ENCODE results near the gene RAP1GDS1. TPM values are rescaled to one million over a fixed set of nuclear protein-coding genes. Genes with fewer than 3 reads are reported as not detected.

The RAP1GDS1 gene
- total RNA-seq, 1 donor from 2014 or later = 11.1 TPM

DNA sequence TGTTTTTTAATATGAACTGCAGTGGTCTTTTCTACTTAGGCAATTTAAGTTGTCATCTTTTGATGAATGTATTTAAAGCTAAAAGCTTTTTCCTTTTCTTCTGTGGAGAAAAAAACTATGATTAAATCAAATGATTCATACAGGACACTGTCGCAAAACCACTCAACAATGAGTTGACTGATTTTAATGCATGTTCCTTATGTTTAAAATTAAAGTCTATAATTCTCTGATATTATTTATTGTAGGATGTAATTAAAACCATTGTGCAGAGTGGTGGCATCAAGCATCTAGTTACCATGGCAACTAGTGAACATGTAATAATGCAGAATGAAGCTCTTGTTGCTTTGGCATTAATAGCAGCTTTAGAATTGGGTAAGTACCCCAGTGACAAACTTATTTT, 172.5 kb downstream of the RAP1GDS1 start:
- H3K9me3 ChIP-seq (replicated peaks) = peaks cover 8% of the 10 kb centered on the region
- no peaks in the 10 kb centered on the region for H3K4me1 ChIP-seq
- no peaks in the 10 kb centered on the region for H3K27me3 ChIP-seq (ENCODE audit: low read depth)
- DNase-seq = no peak
- no peak overlapping the region for H3K27ac ChIP-seq (replicated peaks)
- H3K4me3 ChIP-seq = no peak overlapping the region
- peaks cover 44% of the 10 kb centered on the region for H3K36me3 ChIP-seq
- intact Hi-C loops (cut with micrococcal nuclease) = no loop called here
- TF ChIP-seq, protein P1, sequence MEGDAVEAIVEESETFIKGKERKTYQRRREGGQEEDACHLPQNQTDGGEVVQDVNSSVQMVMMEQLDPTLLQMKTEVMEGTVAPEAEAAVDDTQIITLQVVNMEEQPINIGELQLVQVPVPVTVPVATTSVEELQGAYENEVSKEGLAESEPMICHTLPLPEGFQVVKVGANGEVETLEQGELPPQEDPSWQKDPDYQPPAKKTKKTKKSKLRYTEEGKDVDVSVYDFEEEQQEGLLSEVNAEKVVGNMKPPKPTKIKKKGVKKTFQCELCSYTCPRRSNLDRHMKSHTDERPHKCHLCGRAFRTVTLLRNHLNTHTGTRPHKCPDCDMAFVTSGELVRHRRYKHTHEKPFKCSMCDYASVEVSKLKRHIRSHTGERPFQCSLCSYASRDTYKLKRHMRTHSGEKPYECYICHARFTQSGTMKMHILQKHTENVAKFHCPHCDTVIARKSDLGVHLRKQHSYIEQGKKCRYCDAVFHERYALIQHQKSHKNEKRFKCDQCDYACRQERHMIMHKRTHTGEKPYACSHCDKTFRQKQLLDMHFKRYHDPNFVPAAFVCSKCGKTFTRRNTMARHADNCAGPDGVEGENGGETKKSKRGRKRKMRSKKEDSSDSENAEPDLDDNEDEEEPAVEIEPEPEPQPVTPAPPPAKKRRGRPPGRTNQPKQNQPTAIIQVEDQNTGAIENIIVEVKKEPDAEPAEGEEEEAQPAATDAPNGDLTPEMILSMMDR (IDR thresholded peaks at IDR 0.05; ENCODE audit: borderline replicate concordance) = no peak

- DNase-seq = no peak
- Histone ChIP-seq H3K4me3 (no peak overlapping the region), H3K27ac (replicated peaks) (no peak overlapping the region), H3K27me3 (ENCODE audit: low read depth) (no peaks in the 10 kb centered on the region), H3K9me3 (replicated peaks) (peaks cover 8% of the 10 kb centered on the region), H3K4me1 (no peaks in the 10 kb centered on the region), H3K36me3 (peaks cover 46% of the 10 kb centered on the region)
- TF ChIP-seq, protein P1 (IDR thresholded peaks at IDR 0.05; ENCODE audit: borderline replicate concordance) = no peak
- intact Hi-C loops (cut with micrococcal nuclease) = no loop called here
Measured at GRCh38 chr4:98434816-98435215, 173.6 kb downstream of the RAP1GDS1 start.

- peaks cover 37% of the 10 kb centered on the region for H3K36me3 ChIP-seq
- TF ChIP-seq, protein P1 (IDR thresholded peaks at IDR 0.05; ENCODE audit: borderline replicate concordance) = no peak
- no peak overlapping the region for H3K4me3 ChIP-seq
- H3K9me3 ChIP-seq (replicated peaks) = no peaks in the 10 kb centered on the region
- intact Hi-C loops (cut with micrococcal nuclease) = no loop called here
- no peaks in the 10 kb centered on the region for H3K27me3 ChIP-seq (ENCODE audit: low read depth)
- no peak overlapping the region for H3K27ac ChIP-seq (replicated peaks)
- no peaks in the 10 kb centered on the region for H3K4me1 ChIP-seq
- DNase-seq = no peak
Measured at GRCh38 chr4:98444371-98444770, 183.2 kb downstream of the RAP1GDS1 start.

GRCh38 chr4:98446499-98447375, 185.6 kb downstream of the RAP1GDS1 start:
- intact Hi-C loops (cut with micrococcal nuclease) = no loop called here
- DNase-seq = no peak
- no peaks in the 10 kb centered on the region for H3K4me1 ChIP-seq
- H3K27ac ChIP-seq (replicated peaks) = no peak overlapping the region
- H3K9me3 ChIP-seq (replicated peaks) = no peaks in the 10 kb centered on the region
- H3K36me3 ChIP-seq = peaks cover 16% of the 10 kb centered on the region
- TF ChIP-seq, protein P1 (IDR thresholded peaks at IDR 0.05; ENCODE audit: borderline replicate concordance) = no peak
- H3K4me3 ChIP-seq = no peak overlapping the region
- H3K27me3 ChIP-seq (ENCODE audit: low read depth) = no peaks in the 10 kb centered on the region

- H3K27ac ChIP-seq (replicated peaks) = no peak overlapping the region
- intact Hi-C loops (cut with micrococcal nuclease) = no loop called here
- H3K4me1 ChIP-seq = no peaks in the 10 kb centered on the region
- TF ChIP-seq, protein P1 (IDR thresholded peaks at IDR 0.05; ENCODE audit: borderline replicate concordance) = no peak
- H3K9me3 ChIP-seq (replicated peaks) = peaks cover 6% of the 10 kb centered on the region
- H3K36me3 ChIP-seq = peaks cover 7% of the 10 kb centered on the region
- no peaks in the 10 kb centered on the region for H3K27me3 ChIP-seq (ENCODE audit: low read depth)
- no peak for DNase-seq
- H3K4me3 ChIP-seq = no peak overlapping the region
Measured at GRCh38 chr4:98447648-98448047, 186.5 kb downstream of the RAP1GDS1 start.
